ENCODE data around the gene CYP1B1. TPM values are rescaled to one million over a fixed set of nuclear protein-coding genes. Genes with fewer than 3 reads are reported as not detected.

The CYP1B1 gene
- total RNA-seq, 4 donors from 2014 or later, result 42.8 to 118 (median 54.5) TPM

DNA sequence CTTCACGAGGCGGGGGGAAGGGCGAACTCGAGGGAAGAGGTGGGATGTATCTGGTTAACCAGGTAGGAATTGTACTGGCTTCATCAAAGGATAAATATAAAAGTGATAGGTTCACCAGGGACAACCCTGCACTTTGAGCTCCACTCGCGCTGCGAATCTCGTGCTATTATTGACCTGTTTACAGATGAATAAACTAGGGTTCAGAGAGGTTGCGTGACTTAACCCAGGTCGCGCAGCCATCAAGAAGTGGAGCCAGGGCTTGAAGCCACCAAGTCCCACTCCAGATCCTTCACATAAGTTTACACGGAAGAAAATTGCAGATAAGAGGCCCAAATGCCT, 1.4 kb upstream of the CYP1B1 start:
- Histone ChIP-seq H3K27ac (peak overlapping the region; percentile 93 to 97), H3K4me3 (peak overlapping the region; percentile 65 to 77), H3K9me3 (no peaks in the 10 kb centered on the region), H3K27me3 (no peaks in the 10 kb centered on the region), H3K4me1 (no peaks in the 10 kb centered on the region), H3K36me3 (no peaks in the 10 kb centered on the region)
- intact Hi-C loops (cut with DNase I; ENCODE audit: low total_unique reads), result no loop called here
- TF ChIP-seq POLR2A (IDR thresholded peaks at IDR 0.05), result no peak
- TF ChIP-seq, protein P1, sequence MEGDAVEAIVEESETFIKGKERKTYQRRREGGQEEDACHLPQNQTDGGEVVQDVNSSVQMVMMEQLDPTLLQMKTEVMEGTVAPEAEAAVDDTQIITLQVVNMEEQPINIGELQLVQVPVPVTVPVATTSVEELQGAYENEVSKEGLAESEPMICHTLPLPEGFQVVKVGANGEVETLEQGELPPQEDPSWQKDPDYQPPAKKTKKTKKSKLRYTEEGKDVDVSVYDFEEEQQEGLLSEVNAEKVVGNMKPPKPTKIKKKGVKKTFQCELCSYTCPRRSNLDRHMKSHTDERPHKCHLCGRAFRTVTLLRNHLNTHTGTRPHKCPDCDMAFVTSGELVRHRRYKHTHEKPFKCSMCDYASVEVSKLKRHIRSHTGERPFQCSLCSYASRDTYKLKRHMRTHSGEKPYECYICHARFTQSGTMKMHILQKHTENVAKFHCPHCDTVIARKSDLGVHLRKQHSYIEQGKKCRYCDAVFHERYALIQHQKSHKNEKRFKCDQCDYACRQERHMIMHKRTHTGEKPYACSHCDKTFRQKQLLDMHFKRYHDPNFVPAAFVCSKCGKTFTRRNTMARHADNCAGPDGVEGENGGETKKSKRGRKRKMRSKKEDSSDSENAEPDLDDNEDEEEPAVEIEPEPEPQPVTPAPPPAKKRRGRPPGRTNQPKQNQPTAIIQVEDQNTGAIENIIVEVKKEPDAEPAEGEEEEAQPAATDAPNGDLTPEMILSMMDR (IDR thresholded peaks at IDR 0.05), result no peak
- DNase-seq, result no peak

DNA sequence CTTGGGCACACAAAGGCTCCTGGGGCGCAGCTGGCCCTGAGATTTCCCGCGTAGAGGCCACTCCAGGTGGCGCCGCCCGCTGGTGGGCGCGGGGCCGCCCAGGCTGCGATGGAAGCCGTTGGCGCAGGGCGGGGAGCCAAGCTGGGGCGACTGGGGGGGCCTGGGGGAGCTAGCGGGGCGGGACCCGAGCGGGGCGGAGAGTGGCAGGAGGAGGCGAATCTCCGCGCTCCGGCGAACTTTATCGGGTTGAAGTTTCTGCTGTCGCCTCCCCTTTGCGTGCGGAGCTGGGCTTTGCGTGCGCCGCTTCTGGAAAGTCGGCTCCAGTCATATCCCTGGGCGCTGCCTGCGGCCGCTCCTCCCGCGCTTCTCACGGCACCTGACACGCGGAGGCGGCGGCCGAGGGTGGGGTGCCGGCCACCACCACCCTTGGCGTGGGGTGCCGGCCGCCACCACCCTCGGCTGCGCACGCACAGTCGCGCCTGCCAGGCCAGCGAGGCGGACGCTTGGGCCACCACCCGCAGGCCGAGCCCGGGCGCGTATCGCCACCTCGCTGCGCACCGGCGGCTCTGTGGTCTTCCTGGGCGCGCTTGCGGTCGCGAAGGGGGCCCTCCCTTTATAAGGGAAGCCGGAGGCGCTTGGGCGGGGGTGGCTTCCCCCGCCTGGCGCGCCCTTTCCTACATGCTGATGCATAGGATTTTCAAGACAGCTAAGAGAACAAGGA, 919 bp upstream of the CYP1B1 start:
- Histone ChIP-seq H3K4me3 (peak overlapping the region; percentile 65 to 77), H3K36me3 (no peaks in the 10 kb centered on the region), H3K27me3 (no peaks in the 10 kb centered on the region), H3K27ac (peak overlapping the region; percentile 93 to 97), H3K9me3 (no peaks in the 10 kb centered on the region), H3K4me1 (no peaks in the 10 kb centered on the region)
- TF ChIP-seq, protein P1 (IDR thresholded peaks at IDR 0.05), result peak; percentile 12 to 52 (median 35)
- peak; percentile 35 to 57 for TF ChIP-seq POLR2A (IDR thresholded peaks at IDR 0.05)
- intact Hi-C loops (cut with DNase I; ENCODE audit: low total_unique reads), result no loop called here
- DNase-seq, result peak; percentile 80 to 82

DNA sequence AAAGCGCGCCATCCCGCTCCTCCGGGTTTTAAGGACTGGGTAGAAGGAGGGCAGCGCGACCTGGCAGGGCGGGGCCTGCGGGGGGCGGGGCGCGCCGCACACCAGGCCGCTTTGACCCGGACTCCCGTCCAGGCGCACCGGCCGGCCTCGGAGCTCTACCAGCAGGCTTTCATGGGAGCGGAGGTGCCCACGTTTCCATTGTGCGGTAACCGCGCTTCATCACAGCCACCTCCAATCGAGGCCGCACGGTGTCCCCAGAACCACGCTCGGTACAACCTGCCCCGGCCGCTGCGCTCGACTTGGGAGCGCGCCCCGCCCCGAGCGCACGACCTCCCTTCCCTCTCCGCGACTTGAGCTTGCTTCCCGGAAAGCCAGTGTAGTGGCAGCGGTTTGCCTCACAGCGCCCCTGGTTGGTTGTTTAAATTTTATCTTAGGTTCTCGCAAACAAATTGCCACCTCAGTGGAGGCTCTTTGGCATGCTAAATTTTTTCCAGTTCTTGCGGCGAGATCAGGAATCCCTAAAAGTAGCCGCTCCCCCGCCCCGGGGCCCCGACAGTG, 280 bp upstream of the CYP1B1 start:
- peak overlapping the region; percentile 93 to 97 for H3K27ac ChIP-seq
- intact Hi-C loops (cut with DNase I; ENCODE audit: low total_unique reads), result no loop called here
- H3K36me3 ChIP-seq, result no peaks in the 10 kb centered on the region
- H3K4me3 ChIP-seq, result peak overlapping the region; percentile 65 to 77
- no peaks in the 10 kb centered on the region for H3K4me1 ChIP-seq
- TF ChIP-seq POLR2A (IDR thresholded peaks at IDR 0.05), result peak; percentile 30 to 33
- TF ChIP-seq, protein P1 (IDR thresholded peaks at IDR 0.05), result peak in 2 of 4 experiments; percentile 31 to 55
- no peaks in the 10 kb centered on the region for H3K27me3 ChIP-seq
- H3K9me3 ChIP-seq, result no peaks in the 10 kb centered on the region
- peak; percentile 83 to 86 for DNase-seq

DNA sequence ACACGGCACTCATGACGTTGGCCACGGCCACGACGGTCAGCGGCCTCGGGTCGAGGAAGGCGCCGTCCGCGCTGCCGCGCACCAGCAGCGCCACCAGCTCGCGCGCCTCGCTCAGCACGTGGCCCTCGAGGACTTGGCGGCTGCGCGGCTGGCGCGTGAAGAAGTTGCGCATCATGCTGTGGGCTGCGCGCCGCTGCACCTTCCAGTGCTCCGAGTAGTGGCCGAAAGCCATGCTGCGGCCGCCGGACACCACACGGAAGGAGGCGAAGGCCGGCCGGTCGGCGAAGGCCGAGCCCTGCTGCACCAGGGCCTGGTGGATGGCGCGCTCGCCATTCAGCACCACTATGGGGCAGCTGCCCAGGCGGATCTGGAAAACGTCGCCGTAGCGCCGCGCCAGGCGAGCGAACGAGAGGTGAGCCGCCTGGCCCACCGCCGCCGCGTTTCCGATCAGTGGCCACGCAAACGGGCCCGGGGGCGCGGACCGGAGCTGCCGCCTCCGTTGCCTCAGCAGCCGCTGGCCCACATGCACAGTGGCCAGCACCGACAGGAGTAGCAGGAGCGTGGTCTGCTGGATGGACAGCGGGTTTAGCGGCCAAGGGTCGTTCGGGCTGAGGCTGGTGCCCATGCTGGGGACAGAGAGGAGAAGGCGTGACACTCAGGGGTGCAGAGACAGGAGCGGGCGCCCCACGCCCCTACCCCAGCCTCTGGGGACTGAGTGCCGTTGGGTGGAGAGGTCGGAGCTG, 1.0 kb downstream of the CYP1B1 start:
- Histone ChIP-seq H3K36me3 (no peaks in the 10 kb centered on the region), H3K4me3 (peak overlapping the region; percentile 65 to 77), H3K4me1 (no peaks in the 10 kb centered on the region), H3K9me3 (no peaks in the 10 kb centered on the region), H3K27me3 (no peaks in the 10 kb centered on the region), H3K27ac (peak overlapping the region; percentile 93 to 97)
- no peak for TF ChIP-seq POLR2A (IDR thresholded peaks at IDR 0.05)
- TF ChIP-seq, protein P1 (IDR thresholded peaks at IDR 0.05), result no peak
- DNase-seq, result peak in 1 of 2 donors; percentile 46
- intact Hi-C loops (cut with DNase I; ENCODE audit: low total_unique reads), result no loop called here

Measured in uterus (tissue), 4 donors.